ENCODE measurements around the gene LIN7B.
A peak's percentile ranks its signal among the peaks of the same experiment; 100 is the strongest.

Gene LIN7B

DNA sequence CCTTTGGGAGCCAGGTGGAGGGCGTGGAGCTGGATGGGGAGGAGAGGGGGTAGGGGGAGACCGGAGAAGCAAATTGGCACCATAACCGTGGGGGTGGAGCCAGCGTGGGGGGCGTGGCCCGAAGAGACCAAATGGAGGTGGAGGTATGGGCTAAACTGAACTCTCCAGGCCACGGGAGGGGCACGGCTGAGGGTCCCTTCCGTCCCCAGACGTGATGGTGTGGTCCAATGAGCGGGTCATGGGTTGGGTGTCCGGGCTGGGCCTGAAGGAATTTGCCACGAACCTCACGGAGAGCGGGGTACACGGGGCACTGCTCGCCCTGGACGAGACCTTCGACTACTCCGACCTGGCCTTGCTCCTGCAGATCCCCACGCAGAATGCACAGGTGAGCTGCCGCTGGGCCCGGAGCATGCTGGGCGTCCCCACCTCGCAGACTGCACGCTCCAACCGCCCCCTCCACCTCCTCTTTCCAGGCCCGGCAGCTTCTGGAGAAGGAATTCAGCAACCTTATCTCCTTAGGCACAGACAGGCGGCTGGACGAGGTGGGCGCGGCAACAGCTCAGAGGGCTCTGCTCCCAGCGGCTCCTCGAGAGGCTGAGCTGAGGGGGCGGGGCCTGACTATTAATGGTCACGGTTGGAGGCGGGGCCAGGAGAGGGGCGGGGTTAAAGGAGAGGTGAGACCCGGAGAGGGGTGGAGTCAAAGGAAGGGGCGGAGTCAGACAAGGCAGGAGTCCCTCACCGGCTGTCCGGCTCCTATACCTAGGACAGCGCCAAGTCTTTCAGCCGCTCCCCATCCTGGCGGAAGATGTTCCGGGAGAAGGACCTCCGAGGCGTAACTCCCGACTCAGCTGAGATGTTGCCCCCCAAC lies 34.8 kb downstream of the LIN7B start:
- peak; percentile 95 for DNase-seq

DNA sequence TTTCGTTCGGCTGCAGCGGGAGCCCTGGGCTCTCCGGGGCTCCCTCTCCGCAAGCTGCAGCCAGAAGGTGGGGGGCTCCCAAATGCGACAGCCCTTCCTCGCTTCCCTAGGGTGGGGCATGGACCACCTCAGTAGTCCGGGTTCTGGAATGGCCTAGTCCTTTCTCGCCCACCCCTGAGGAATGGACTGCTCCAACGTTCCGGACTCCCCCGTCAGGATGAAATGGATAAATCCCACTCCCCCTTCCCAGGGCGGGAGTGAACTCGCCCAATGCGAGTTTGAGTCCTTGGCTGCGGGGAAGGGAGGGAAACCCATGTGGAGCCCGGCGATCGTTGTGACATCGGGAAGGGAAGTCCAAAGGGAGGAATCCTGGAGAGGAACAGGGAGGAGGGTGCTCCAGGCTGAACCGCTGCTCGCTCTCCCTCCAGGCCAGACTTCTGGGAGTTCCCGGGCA lies 35.5 kb downstream of the LIN7B start:
- no peak for DNase-seq

- peak; percentile 66 for DNase-seq
Observed at GRCh38 chr19:49150106-49150943, 36.2 kb downstream of the LIN7B start.

GRCh38 chr19:49150944-49151243 lies 36.7 kb downstream of the LIN7B start:
- DNase-seq = no peak

DNA sequence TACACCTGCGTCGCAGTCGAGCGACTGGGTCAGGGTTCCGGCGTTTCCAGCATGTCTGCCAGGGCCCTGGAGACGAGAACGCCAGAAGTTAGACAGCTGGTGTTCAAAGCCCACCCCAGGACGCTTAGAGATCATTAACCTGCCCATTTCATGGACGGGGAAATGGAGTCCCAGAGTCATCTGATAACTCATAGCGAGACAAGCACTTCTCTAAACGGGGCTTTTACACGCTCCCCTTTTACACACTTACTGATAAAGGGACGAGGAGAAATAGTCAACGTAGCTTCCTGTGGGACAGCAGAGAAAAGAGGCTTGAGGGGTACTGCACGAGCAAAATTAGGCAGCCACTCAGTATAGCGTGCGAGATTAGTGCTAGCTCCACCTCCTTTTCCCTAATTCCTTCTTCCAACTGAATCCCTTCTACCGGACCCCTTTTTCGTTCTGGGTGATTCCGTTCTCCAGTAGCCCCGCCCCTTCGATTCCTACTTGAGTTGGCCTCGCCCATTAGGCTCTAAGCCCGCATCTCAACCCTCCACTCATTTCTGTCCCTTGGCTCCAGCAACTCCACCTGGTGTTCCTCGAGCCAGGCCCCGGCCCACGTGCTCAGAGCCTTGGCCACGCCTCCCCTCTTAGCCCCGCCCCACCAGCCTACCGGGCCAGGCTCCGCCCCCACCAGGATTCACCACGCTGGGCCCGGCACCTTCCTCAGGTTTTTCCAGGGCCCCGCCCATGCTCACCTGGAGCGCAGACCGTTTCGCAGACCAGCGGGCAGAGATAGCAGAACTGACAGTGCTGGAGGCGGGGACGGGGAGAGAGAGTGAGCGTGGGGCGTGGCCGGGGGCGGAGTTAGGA lies 37.3 kb downstream of the LIN7B start:
- DNase-seq = peak; percentile 100

DNA sequence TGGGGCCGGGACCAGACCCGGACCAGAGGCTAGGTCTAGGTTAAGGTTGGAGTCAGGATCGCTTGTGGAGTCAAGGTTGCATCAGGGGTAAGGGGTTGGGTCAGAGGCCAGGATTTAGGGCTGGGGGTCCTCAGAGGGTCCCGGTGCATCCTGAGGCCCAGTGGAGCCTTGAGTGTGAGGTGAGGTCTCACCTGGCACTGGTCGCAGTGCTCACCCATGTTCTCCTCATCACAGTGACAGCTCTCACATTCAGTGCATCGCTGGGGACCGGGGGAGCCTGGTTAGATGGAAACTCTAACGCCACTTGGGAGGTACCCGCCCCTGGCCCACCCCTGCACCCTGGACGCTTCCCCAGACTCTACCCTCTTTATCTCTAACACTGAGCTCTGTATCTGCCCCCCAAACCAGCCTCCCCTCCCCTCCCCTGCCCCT lies 38.0 kb downstream of the LIN7B start:
- DNase-seq = no peak

GRCh38 chr19:49153167-49153809 lies 39.1 kb downstream of the LIN7B start:
- DNase-seq = no peak

DNA sequence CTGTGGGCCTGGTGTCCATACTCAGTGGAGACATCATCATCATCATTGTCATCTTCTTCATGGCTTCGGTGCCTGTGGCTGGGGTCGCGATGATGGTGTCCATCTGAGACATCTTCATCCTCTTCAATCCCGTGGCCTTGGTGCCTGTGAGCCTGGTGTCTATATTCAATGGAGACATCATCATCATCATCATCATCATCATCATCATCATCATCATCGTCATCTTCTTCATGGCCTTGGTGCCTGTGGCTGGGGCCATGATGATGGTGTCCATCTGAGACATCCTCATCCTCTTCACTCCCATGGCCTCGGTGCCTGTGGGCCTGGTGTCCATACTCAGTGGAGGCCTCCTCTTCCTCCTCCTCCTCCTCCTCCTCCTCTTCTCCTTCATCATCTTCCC lies 40.1 kb downstream of the LIN7B start:
- no peak for DNase-seq

DNA sequence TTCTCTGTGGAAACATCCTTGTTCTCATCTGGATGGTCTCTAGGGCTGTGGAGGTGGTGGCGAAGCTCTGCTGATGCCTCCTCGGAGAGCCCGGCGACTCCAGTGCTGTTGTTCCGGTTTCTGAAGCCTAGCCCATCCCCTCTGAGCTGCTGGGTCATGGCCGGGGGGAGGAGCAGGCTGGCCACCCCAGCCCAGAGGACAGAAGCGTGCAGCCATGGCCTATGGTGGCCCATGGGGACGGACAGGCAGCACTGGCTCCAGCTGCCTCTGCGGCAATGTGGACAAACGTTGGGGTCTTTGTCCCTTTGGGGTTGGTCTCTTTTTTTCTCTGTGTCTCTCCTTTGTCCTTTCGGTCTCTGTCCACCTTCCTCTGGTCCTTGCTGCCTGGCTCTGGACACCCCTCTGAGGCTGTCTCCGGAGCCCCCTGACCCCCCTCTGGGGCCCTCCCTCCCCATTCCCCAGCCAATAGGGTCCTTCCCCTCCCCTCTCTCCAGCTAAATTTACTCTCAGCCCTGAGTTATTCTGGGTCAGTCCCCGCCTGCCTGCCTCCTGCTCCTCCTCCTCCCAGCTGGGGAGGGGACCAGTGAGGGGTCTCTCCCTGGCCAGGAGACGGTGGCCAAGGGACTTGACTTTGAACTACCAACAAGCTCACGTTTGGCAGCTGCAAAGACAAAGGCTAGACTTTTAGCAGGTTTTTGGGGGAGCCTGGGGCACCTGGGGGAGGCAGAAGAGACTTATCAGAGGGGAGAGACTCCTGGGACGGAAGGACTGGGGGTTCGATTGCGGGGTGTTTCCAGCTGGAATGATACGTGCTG lies 41.0 kb downstream of the LIN7B start, which contains the start of gene HRC:
Gene HRC (minus strand): TSS at position 392 of the 815 bp plus-strand sequence. CDS start 159 bp downstream, at position 233.
- DNase-seq = no peak

- no peak for DNase-seq
Observed at GRCh38 chr19:49155820-49156346, 41.7 kb downstream of the LIN7B start.

GRCh38 chr19:49157445-49158224 lies 43.5 kb downstream of the LIN7B start, which contains the start of gene TRPM4:
Gene TRPM4 (plus strand): TSS chr19:49157792. CDS start chr19:49157867, 75 bp downstream.
- DNase-seq = peak; percentile 75

DNA sequence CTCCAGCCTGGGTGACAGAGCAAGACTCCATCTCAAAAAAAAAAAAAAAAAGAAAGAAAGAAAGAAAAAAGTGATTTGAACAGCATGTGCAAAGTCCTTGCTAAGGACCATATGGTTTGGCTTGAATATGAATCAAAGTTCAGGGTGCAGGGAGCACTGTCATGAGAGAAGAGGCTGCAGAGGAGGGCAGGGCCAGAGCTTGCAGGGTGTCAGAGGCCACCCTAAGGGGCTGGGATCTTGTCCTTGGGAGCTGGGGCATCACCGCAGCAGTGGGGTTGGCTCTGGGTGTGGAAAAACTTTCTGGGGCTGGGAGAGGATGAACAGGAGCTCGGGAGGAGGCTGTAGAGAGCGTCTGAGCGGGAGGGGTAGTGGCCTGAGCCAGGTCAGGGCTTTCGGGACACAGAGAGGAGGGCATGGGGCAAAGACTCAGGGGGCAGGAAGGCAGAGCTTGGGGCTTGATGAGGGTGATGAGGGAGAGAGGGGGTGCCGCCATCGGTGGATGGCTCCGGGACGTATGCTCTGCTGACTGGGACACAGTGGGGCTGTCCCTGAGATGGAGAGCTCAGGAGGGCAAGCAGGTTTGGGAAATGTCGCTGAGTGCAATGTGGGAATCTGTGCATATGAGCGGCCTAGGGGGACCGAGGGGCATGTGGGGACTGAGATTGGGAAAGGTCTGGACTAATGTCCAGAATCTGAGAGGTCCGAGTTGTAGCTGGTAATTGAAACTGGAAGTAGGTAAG lies 46.5 kb downstream of the LIN7B start:
- no peak for DNase-seq

GRCh38 chr19:49161987-49162386 lies 47.8 kb downstream of the LIN7B start:
- DNase-seq = no peak

- DNase-seq = no peak
Observed at GRCh38 chr19:49165111-49165750, 51.1 kb downstream of the LIN7B start.

- no peak for DNase-seq
Observed at GRCh38 chr19:49165865-49166301, 51.7 kb downstream of the LIN7B start.

GRCh38 chr19:49167857-49168409 lies 53.8 kb downstream of the LIN7B start:
- no peak for DNase-seq

Data from NCI-H187 treated with DMSO at 0.1 percent for 48 hours (cell line).